ENCODE measurements around the gene TMEM164. TPM values are rescaled to one million over a fixed set of nuclear protein-coding genes. Genes with fewer than 3 reads are reported as not detected.

Gene TMEM164
- total and polyA plus RNA-seq, 2 donors (not counting 1 experiment from before 2014, with no cell fraction given) = 5.7 to 10.2 TPM

- peak overlapping the region; percentile 60 for H3K27ac ChIP-seq (ENCODE audit: insufficient read depth, low read length)
- peak overlapping the region; percentile 52 for H3K4me2 ChIP-seq (ENCODE audit: extremely low read depth, insufficient read depth, low read length)
- peaks cover 10% of the 10 kb centered on the region for H3K4me1 ChIP-seq (ENCODE audit: control insufficient read depth, extremely low read depth, insufficient read depth, low read length)
- H3K79me2 ChIP-seq (ENCODE audit: control insufficient read depth, insufficient read depth, low read length) = no peaks in the 10 kb centered on the region
- H3K9ac ChIP-seq (ENCODE audit: insufficient read depth, low read length) = no peak overlapping the region
- H4K20me1 ChIP-seq (ENCODE audit: control insufficient read depth, extremely low read depth, insufficient read depth, low read length) = no peaks in the 10 kb centered on the region
- peak overlapping the region in 1 of 4 experiments; percentile 6 for H3K4me3 ChIP-seq (replicated peaks in 1 of 4; ENCODE audit: control extremely low read depth in 1 of 4, insufficient read depth in 1 of 4, low read depth in 3 of 4, low read length in 4 of 4)
- DNase-seq (ENCODE audit: low read depth in 2 of 2) = peak; percentile 85 to 87
- no peak for TF ChIP-seq CTCF (conservative IDR thresholded peaks at IDR 0.05 in 1 of 2, IDR thresholded peaks at IDR 0.05 in 1 of 2; ENCODE audit: low read depth in 1 of 2, low read length in 2 of 2)
- no peak for TF ChIP-seq EZH2 (IDR thresholded peaks at IDR 0.05; ENCODE audit: low read length, missing control alignments)
- no peaks in the 10 kb centered on the region for H3K36me3 ChIP-seq (ENCODE audit: control insufficient read depth, insufficient read depth, low read length)
- H2AFZ ChIP-seq (ENCODE audit: low read length) = no peak overlapping the region
- H3K27me3 ChIP-seq (ENCODE audit: control insufficient read depth, insufficient read depth, low read length) = no peaks in the 10 kb centered on the region
- H3K9me3 ChIP-seq (ENCODE audit: control insufficient read depth, insufficient read depth, low read depth, low read length) = no peaks in the 10 kb centered on the region
Observed at GRCh38 chrX:110210417-110211139, 207.7 kb downstream of the TMEM164 start.

GRCh38 chrX:110211340-110211739 is 208.4 kb downstream of the TMEM164 start:
- no peak overlapping the region for H3K9ac ChIP-seq (ENCODE audit: insufficient read depth, low read length)
- TF ChIP-seq CTCF (conservative IDR thresholded peaks at IDR 0.05 in 1 of 2, IDR thresholded peaks at IDR 0.05 in 1 of 2; ENCODE audit: low read depth in 1 of 2, low read length in 2 of 2) (no peak), EZH2 (IDR thresholded peaks at IDR 0.05; ENCODE audit: low read length, missing control alignments) (no peak)
- H3K9me3 ChIP-seq (ENCODE audit: control insufficient read depth, insufficient read depth, low read depth, low read length) = no peaks in the 10 kb centered on the region
- no peak for DNase-seq (ENCODE audit: low read depth in 2 of 2)
- no peak overlapping the region for H3K4me3 ChIP-seq (replicated peaks in 1 of 4; ENCODE audit: control extremely low read depth in 1 of 4, insufficient read depth in 1 of 4, low read depth in 3 of 4, low read length in 4 of 4)
- H3K27ac ChIP-seq (ENCODE audit: insufficient read depth, low read length) = no peak overlapping the region
- H3K4me1 ChIP-seq (ENCODE audit: control insufficient read depth, extremely low read depth, insufficient read depth, low read length) = peaks cover 10% of the 10 kb centered on the region
- no peaks in the 10 kb centered on the region for H3K27me3 ChIP-seq (ENCODE audit: control insufficient read depth, insufficient read depth, low read length)
- no peaks in the 10 kb centered on the region for H4K20me1 ChIP-seq (ENCODE audit: control insufficient read depth, extremely low read depth, insufficient read depth, low read length)
- H3K4me2 ChIP-seq (ENCODE audit: extremely low read depth, insufficient read depth, low read length) = no peak overlapping the region
- H2AFZ ChIP-seq (ENCODE audit: low read length) = no peak overlapping the region
- no peaks in the 10 kb centered on the region for H3K36me3 ChIP-seq (ENCODE audit: control insufficient read depth, insufficient read depth, low read length)
- H3K79me2 ChIP-seq (ENCODE audit: control insufficient read depth, insufficient read depth, low read length) = no peaks in the 10 kb centered on the region

GRCh38 chrX:110212299-110212698 is 209.4 kb downstream of the TMEM164 start:
- H3K4me1 ChIP-seq (ENCODE audit: control insufficient read depth, extremely low read depth, insufficient read depth, low read length) = peaks cover 10% of the 10 kb centered on the region
- H3K4me2 ChIP-seq (ENCODE audit: extremely low read depth, insufficient read depth, low read length) = no peak overlapping the region
- TF ChIP-seq CTCF (conservative IDR thresholded peaks at IDR 0.05 in 1 of 2, IDR thresholded peaks at IDR 0.05 in 1 of 2; ENCODE audit: low read depth in 1 of 2, low read length in 2 of 2) (peak in 1 of 2 donors; percentile 29), EZH2 (IDR thresholded peaks at IDR 0.05; ENCODE audit: low read length, missing control alignments) (no peak)
- no peaks in the 10 kb centered on the region for H3K9me3 ChIP-seq (ENCODE audit: control insufficient read depth, insufficient read depth, low read depth, low read length)
- H4K20me1 ChIP-seq (ENCODE audit: control insufficient read depth, extremely low read depth, insufficient read depth, low read length) = no peaks in the 10 kb centered on the region
- no peak overlapping the region for H2AFZ ChIP-seq (ENCODE audit: low read length)
- no peaks in the 10 kb centered on the region for H3K36me3 ChIP-seq (ENCODE audit: control insufficient read depth, insufficient read depth, low read length)
- H3K9ac ChIP-seq (ENCODE audit: insufficient read depth, low read length) = no peak overlapping the region
- DNase-seq (ENCODE audit: low read depth in 2 of 2) = no peak
- H3K79me2 ChIP-seq (ENCODE audit: control insufficient read depth, insufficient read depth, low read length) = no peaks in the 10 kb centered on the region
- no peaks in the 10 kb centered on the region for H3K27me3 ChIP-seq (ENCODE audit: control insufficient read depth, insufficient read depth, low read length)
- H3K27ac ChIP-seq (ENCODE audit: insufficient read depth, low read length) = no peak overlapping the region
- H3K4me3 ChIP-seq (replicated peaks in 1 of 4; ENCODE audit: control extremely low read depth in 1 of 4, insufficient read depth in 1 of 4, low read depth in 3 of 4, low read length in 4 of 4) = no peak overlapping the region
